ENCODE data around the gene USP49.

- peak; percentile 56 for TF ChIP-seq CTCF (conservative IDR thresholded peaks at IDR 0.05; ENCODE audit: low read depth, low read length)
- TF ChIP-seq EZH2 (IDR thresholded peaks at IDR 0.05; ENCODE audit: low read length, unreplicated experiment) = no peak
Measured at GRCh38 chr6:41901882-41902519, 6.8 kb upstream of the USP49 start.

All from PC-3 (cell line).